Vagina (tissue), 2 donors: ENCODE results near the gene FMO5. TPM values are rescaled to one million over a fixed set of nuclear protein-coding genes. Genes with fewer than 3 reads are reported as not detected.

ENCODE experiments used
- DNase-seq, 2 donors: peaks; one replicate each; pipeline ENCODE4 v3.0.0-alpha.2; 2017; ENCODE audit errors: extremely low spot score in 2 of 2
- H3K27ac ChIP-seq: fragments of 200-600 bp; sonication (generic); one replicate; pipeline ENCODE4 v1.5.1; 2019
- H3K27me3 ChIP-seq: fragments of 200-600 bp; sonication (generic); one replicate; pipeline ENCODE4 v1.5.1; 2019
- H3K36me3 ChIP-seq, 2 donors: fragments of 200-600 bp; sonication (generic); one replicate each; pipeline ENCODE4 v1.5.1; 2017 to 2019
- H3K4me1 ChIP-seq: fragments of 200-600 bp; sonication (generic); one replicate; pipeline ENCODE4 v1.5.1; 2019
- H3K4me3 ChIP-seq, 2 donors: fragments of 200-600 bp; sonication (generic); 1 replicate in 1 of 2; 2 replicates in 1 of 2; pipeline ENCODE4 v1.5.1; 2016 to 2019
- H3K9me3 ChIP-seq: fragments of 200-600 bp; sonication (generic); one replicate; pipeline ENCODE4 v1.5.1; 2019
- POLR2A ChIP-seq, 2 donors: fragments of 450-650 bp; IDR thresholded peaks; one replicate each; pipeline ENCODE4 v1.6.1; 2017; ENCODE audit warnings: antibody characterized with exemption in 2 of 2, mild to moderate bottlenecking in 2 of 2, moderate library complexity in 2 of 2
- POLR2AphosphoS5 ChIP-seq, 2 donors: sonication (generic); formaldehyde crosslinking; IDR thresholded peaks; one replicate each; pipeline ENCODE4 v1.9.0; 2017; ENCODE audit warnings: antibody characterized with exemption in 2 of 2, mild to moderate bottlenecking in 2 of 2, low read depth in 1 of 2; ENCODE audit not compliant: insufficient read depth in 1 of 2
- intact Hi-C: fragments of 100-400 bp; cut with DNase I; formaldehyde crosslinking; loops from one replicate; pipeline ENCODE4 v1.15.1; 2023
- total RNA-seq: library from RNA; depleted of rRNA; stranded (reverse); fragments of >200 nt; gene quantifications from one replicate; pipeline ENCODE4 v1.2.3, GENCODE V29; 2016
- TF ChIP-seq, protein P1 (sequence below), 3 experiments: fragments of 450-650 bp in 2 of 3; fragments of 200-600 bp in 1 of 3; sonication (generic) in 1 of 3; IDR thresholded peaks; one replicate each; pipeline ENCODE4 v1.5.1; 2017 to 2019; ENCODE audit warnings: antibody characterized with exemption in 3 of 3, mild to moderate bottlenecking in 2 of 3, moderate library complexity in 2 of 3

The FMO5 gene
- total RNA-seq, 1 donor from 2014 or later: 3.4 TPM

GRCh38 chr1:147171399-147172167, 53.6 kb downstream of the FMO5 start:
- H3K36me3 ChIP-seq: no peaks in the 10 kb centered on the region
- H3K4me1 ChIP-seq: peaks cover 66% of the 10 kb centered on the region
- no peaks in the 10 kb centered on the region for H3K27me3 ChIP-seq
- peak overlapping the region; percentile 84 to 94 for H3K4me3 ChIP-seq
- no peaks in the 10 kb centered on the region for H3K9me3 ChIP-seq
- peak overlapping the region; percentile 89 for H3K27ac ChIP-seq
- TF ChIP-seq, protein P1, sequence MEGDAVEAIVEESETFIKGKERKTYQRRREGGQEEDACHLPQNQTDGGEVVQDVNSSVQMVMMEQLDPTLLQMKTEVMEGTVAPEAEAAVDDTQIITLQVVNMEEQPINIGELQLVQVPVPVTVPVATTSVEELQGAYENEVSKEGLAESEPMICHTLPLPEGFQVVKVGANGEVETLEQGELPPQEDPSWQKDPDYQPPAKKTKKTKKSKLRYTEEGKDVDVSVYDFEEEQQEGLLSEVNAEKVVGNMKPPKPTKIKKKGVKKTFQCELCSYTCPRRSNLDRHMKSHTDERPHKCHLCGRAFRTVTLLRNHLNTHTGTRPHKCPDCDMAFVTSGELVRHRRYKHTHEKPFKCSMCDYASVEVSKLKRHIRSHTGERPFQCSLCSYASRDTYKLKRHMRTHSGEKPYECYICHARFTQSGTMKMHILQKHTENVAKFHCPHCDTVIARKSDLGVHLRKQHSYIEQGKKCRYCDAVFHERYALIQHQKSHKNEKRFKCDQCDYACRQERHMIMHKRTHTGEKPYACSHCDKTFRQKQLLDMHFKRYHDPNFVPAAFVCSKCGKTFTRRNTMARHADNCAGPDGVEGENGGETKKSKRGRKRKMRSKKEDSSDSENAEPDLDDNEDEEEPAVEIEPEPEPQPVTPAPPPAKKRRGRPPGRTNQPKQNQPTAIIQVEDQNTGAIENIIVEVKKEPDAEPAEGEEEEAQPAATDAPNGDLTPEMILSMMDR (IDR thresholded peaks at IDR 0.05): no peak
- TF ChIP-seq POLR2AphosphoS5 (IDR thresholded peaks at IDR 0.05; ENCODE audit: insufficient read depth in 1 of 2, low read depth in 1 of 2) (no peak), POLR2A (IDR thresholded peaks at IDR 0.05) (no peak)
- intact Hi-C loops: loop anchor here (1.0 kb wide), 1 partner anchor 72 kb away; no protein-coding TSS in a partner anchor
- DNase-seq: peak in 1 of 2 donors; percentile 86

GRCh38 chr1:147169840-147170674, 55.1 kb downstream of the FMO5 start:
- Histone ChIP-seq H3K9me3 (no peaks in the 10 kb centered on the region), H3K36me3 (no peaks in the 10 kb centered on the region), H3K27me3 (no peaks in the 10 kb centered on the region), H3K4me3 (peak overlapping the region in 1 of 2 donors; percentile 84), H3K27ac (peak overlapping the region; percentile 89), H3K4me1 (peaks cover 71% of the 10 kb centered on the region)
- intact Hi-C loops: no loop called here
- no peak for DNase-seq
- TF ChIP-seq POLR2A (IDR thresholded peaks at IDR 0.05): no peak
- TF ChIP-seq, protein P1 (IDR thresholded peaks at IDR 0.05): no peak
- TF ChIP-seq POLR2AphosphoS5 (IDR thresholded peaks at IDR 0.05; ENCODE audit: insufficient read depth in 1 of 2, low read depth in 1 of 2): no peak

- Histone ChIP-seq H3K4me3 (no peak overlapping the region), H3K27ac (peak overlapping the region; percentile 72), H3K9me3 (no peaks in the 10 kb centered on the region), H3K36me3 (no peaks in the 10 kb centered on the region), H3K27me3 (no peaks in the 10 kb centered on the region), H3K4me1 (peaks cover 62% of the 10 kb centered on the region)
- intact Hi-C loops: no loop called here
- DNase-seq: no peak
- TF ChIP-seq, protein P1 (IDR thresholded peaks at IDR 0.05): no peak
- TF ChIP-seq POLR2A (IDR thresholded peaks at IDR 0.05) (no peak), POLR2AphosphoS5 (IDR thresholded peaks at IDR 0.05; ENCODE audit: insufficient read depth in 1 of 2, low read depth in 1 of 2) (no peak)
These were observed 56.0 kb downstream of the FMO5 start for GRCh38 chr1:147169171-147169570.

GRCh38 chr1:147168626-147169058, 56.5 kb downstream of the FMO5 start:
- intact Hi-C loops: no loop called here

More at GRCh38 chr1:147168626-147169058, 56.5 kb downstream of the FMO5 start:
- TF ChIP-seq, protein P1 (IDR thresholded peaks at IDR 0.05): no peak
- TF ChIP-seq POLR2AphosphoS5 (IDR thresholded peaks at IDR 0.05; ENCODE audit: insufficient read depth in 1 of 2, low read depth in 1 of 2) (no peak), POLR2A (IDR thresholded peaks at IDR 0.05) (no peak)
- H3K4me3 ChIP-seq: no peak overlapping the region
- DNase-seq: no peak
- H3K36me3 ChIP-seq: no peaks in the 10 kb centered on the region
- H3K9me3 ChIP-seq: no peaks in the 10 kb centered on the region
- peak overlapping the region; percentile 72 for H3K27ac ChIP-seq
- no peaks in the 10 kb centered on the region for H3K27me3 ChIP-seq
- peaks cover 57% of the 10 kb centered on the region for H3K4me1 ChIP-seq
